Suprapubic skin (tissue), 4 donors: Measurements from ENCODE around the gene TNFRSF1A. TPM values are rescaled to one million over a fixed set of nuclear protein-coding genes. Genes with fewer than 3 reads are reported as not detected.

Experiments used
- DNase-seq, 2 donors: peaks; one replicate each; pipeline ENCODE4 v3.0.0-alpha.2; 2019; ENCODE audit warnings: low spot score in 2 of 2
- H3K27ac ChIP-seq: fragments of 200-600 bp; sonication (generic); one replicate; pipeline ENCODE4 v1.5.1; 2019
- H3K27me3 ChIP-seq: fragments of 200-600 bp; sonication (generic); one replicate; pipeline ENCODE4 v1.5.1; 2019
- H3K36me3 ChIP-seq: fragments of 200-600 bp; sonication (generic); one replicate; pipeline ENCODE4 v1.5.1; 2019
- H3K4me1 ChIP-seq: fragments of 200-600 bp; sonication (generic); one replicate; pipeline ENCODE4 v1.5.1; 2019
- H3K4me3 ChIP-seq: fragments of 200-600 bp; sonication (generic); one replicate; pipeline ENCODE4 v1.5.1; 2019; ENCODE audit warnings: mild to moderate bottlenecking
- H3K9me3 ChIP-seq: fragments of 200-600 bp; sonication (generic); one replicate; pipeline ENCODE4 v1.5.1; 2019
- EP300 ChIP-seq: sonication (generic); formaldehyde crosslinking; IDR thresholded peaks from one replicate; pipeline ENCODE4 v1.6.1; 2017; ENCODE audit warnings: antibody characterized with exemption
- POLR2A ChIP-seq, 2 donors: fragments of 450-650 bp; IDR thresholded peaks; one replicate each; pipeline ENCODE4 v1.6.1; 2017; ENCODE audit warnings: antibody characterized with exemption in 2 of 2, mild to moderate bottlenecking in 2 of 2, moderate library complexity in 2 of 2
- POLR2AphosphoS5 ChIP-seq, 3 donors: sonication (generic); formaldehyde crosslinking; IDR thresholded peaks; one replicate each; pipeline ENCODE4 v1.6.1; 2017; ENCODE audit warnings: antibody characterized with exemption in 3 of 3
- WGBS: methylation state at CpG from one replicate; pipeline ENCODE4 v1.1.5; 2018; 5-methylcytosine and 5-hydroxymethylcytosine counted together
- total RNA-seq, 4 donors: library from RNA; depleted of rRNA; stranded (reverse); fragments of >200 nt; gene quantifications; one replicate each; pipeline ENCODE4 v1.1.0, GENCODE V29; 2016
- TF ChIP-seq, protein P1 (sequence below), 2 donors: fragments of 200-600 bp in 1 of 2; fragments of 450-650 bp in 1 of 2; sonication (generic) in 1 of 2; IDR thresholded peaks; one replicate each; pipeline ENCODE4 v1.5.1; 2016 to 2019; ENCODE audit warnings: antibody characterized with exemption in 2 of 2, mild to moderate bottlenecking in 1 of 2, moderate library complexity in 1 of 2

TNFRSF1A gene
- total RNA-seq, 4 donors from 2014 or later = 276 to 352 (median 281) TPM

- H3K9me3 ChIP-seq = no peaks in the 10 kb centered on the region
- H3K27me3 ChIP-seq = no peaks in the 10 kb centered on the region
- H3K27ac ChIP-seq = no peak overlapping the region
- peaks cover 19% of the 10 kb centered on the region for H3K4me1 ChIP-seq
- H3K36me3 ChIP-seq = no peaks in the 10 kb centered on the region
- under 1% methylated on average over 8 of the region's 8 CpGs for WGBS
- DNase-seq = peak in 1 of 2 donors; percentile 75
- TF ChIP-seq EP300 (no peak), POLR2A (IDR thresholded peaks at IDR 0.05) (no peak)
- TF ChIP-seq, protein P1, sequence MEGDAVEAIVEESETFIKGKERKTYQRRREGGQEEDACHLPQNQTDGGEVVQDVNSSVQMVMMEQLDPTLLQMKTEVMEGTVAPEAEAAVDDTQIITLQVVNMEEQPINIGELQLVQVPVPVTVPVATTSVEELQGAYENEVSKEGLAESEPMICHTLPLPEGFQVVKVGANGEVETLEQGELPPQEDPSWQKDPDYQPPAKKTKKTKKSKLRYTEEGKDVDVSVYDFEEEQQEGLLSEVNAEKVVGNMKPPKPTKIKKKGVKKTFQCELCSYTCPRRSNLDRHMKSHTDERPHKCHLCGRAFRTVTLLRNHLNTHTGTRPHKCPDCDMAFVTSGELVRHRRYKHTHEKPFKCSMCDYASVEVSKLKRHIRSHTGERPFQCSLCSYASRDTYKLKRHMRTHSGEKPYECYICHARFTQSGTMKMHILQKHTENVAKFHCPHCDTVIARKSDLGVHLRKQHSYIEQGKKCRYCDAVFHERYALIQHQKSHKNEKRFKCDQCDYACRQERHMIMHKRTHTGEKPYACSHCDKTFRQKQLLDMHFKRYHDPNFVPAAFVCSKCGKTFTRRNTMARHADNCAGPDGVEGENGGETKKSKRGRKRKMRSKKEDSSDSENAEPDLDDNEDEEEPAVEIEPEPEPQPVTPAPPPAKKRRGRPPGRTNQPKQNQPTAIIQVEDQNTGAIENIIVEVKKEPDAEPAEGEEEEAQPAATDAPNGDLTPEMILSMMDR (IDR thresholded peaks at IDR 0.05) = peak; percentile 86 to 97
- no peak overlapping the region for H3K4me3 ChIP-seq
Measured at GRCh38 chr12:6285063-6285477, 56.8 kb downstream of the TNFRSF1A start.

DNA sequence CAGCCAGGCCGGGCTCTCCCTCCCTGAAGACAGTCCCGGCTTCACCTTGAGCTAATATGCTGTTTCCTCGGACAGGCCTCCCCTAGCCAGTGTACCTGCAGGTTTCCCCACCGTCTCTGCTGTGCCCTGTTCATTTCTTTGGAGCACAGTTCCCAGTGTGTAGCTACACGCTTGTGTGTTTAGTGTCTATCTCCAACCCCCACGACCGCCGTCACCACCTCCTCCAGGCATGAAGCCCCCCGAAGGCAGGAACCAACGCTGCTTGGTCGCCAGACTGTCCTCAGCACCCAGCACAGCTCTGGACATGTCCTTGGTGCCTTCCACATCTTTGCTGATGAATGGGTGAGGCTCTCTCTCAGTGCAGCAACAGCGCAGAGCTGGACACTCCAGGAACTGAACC lies 57.6 kb downstream of the TNFRSF1A start:
- WGBS = 84% methylated on average over 12 of the region's 12 CpGs
- Histone ChIP-seq H3K36me3 (no peaks in the 10 kb centered on the region), H3K4me3 (no peak overlapping the region), H3K27ac (no peak overlapping the region), H3K4me1 (peaks cover 27% of the 10 kb centered on the region), H3K27me3 (no peaks in the 10 kb centered on the region), H3K9me3 (no peaks in the 10 kb centered on the region)
- DNase-seq = no peak
- TF ChIP-seq, protein P1 (IDR thresholded peaks at IDR 0.05) = no peak
- no peak for TF ChIP-seq POLR2A (IDR thresholded peaks at IDR 0.05)

GRCh38 chr12:6282453-6282840 lies 59.4 kb downstream of the TNFRSF1A start:
- H3K4me1 ChIP-seq = peaks cover 43% of the 10 kb centered on the region
- no peaks in the 10 kb centered on the region for H3K9me3 ChIP-seq
- DNase-seq = no peak
- TF ChIP-seq, protein P1 (IDR thresholded peaks at IDR 0.05) = no peak
- no peak for TF ChIP-seq POLR2AphosphoS5 (IDR thresholded peaks at IDR 0.05)
- no peaks in the 10 kb centered on the region for H3K27me3 ChIP-seq
- H3K36me3 ChIP-seq = no peaks in the 10 kb centered on the region
- no peak overlapping the region for H3K27ac ChIP-seq
- WGBS = 94% methylated on average over 4 of the region's 4 CpGs
- no peak overlapping the region for H3K4me3 ChIP-seq

- H3K27me3 ChIP-seq = no peaks in the 10 kb centered on the region
- H3K9me3 ChIP-seq = no peaks in the 10 kb centered on the region
- H3K4me1 ChIP-seq = peaks cover 50% of the 10 kb centered on the region
- DNase-seq = peak in 1 of 2 donors; percentile 72
- H3K36me3 ChIP-seq = no peaks in the 10 kb centered on the region
- no peak overlapping the region for H3K27ac ChIP-seq
- H3K4me3 ChIP-seq = no peak overlapping the region
- TF ChIP-seq POLR2AphosphoS5 (IDR thresholded peaks at IDR 0.05) (no peak), EP300 (no peak), POLR2A (IDR thresholded peaks at IDR 0.05) (no peak)
- TF ChIP-seq, protein P1 (IDR thresholded peaks at IDR 0.05) = no peak
- WGBS = 91% methylated on average over 13 of the region's 13 CpGs
Measured at GRCh38 chr12:6281081-6281809, 60.6 kb downstream of the TNFRSF1A start.

DNA sequence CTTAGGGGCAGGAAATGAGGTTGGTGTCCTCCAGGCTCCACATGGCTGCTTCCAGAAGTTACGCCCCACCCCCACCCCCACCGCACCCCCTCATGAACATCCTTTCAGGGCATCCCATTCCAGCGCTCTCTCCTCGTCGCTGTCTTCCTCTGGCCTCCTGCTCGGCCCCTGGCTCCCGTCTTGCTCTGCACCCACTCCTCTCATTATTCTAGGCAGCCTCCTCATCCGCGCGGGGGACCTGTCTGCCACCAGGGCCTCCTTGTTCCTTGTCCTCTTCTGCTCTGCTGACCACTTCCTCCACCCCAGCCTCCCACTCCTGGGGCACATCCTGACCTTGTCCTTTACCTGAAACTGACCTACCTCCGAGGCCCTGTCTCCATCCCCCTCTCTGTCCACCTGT lies 61.2 kb downstream of the TNFRSF1A start:
- TF ChIP-seq POLR2AphosphoS5 (IDR thresholded peaks at IDR 0.05) (no peak), POLR2A (IDR thresholded peaks at IDR 0.05) (no peak), EP300 (no peak)
- TF ChIP-seq, protein P1 (IDR thresholded peaks at IDR 0.05) = no peak
- no peaks in the 10 kb centered on the region for H3K36me3 ChIP-seq
- 83% methylated on average over 11 of the region's 11 CpGs for WGBS
- H3K4me1 ChIP-seq = peaks cover 50% of the 10 kb centered on the region
- peak in 1 of 2 donors; percentile 54 for DNase-seq
- peak overlapping the region; percentile 42 for H3K27ac ChIP-seq
- H3K27me3 ChIP-seq = no peaks in the 10 kb centered on the region
- no peak overlapping the region for H3K4me3 ChIP-seq
- H3K9me3 ChIP-seq = no peaks in the 10 kb centered on the region
